Right ventricle myocardium inferior (tissue), 1 donor: ENCODE measurements around the gene KHDRBS2. TPM values are rescaled to one million over a fixed set of nuclear protein-coding genes. Genes with fewer than 3 reads are reported as not detected.

Experiments used
- ATAC-seq: fragments of 200-7000 bp; cut with Tn5 transposase; one replicate; pipeline ENCODE4 v1.9.1; 2020; ENCODE audit warnings: mild to moderate bottlenecking, moderate library complexity
- DNase-seq: peaks from one replicate; pipeline ENCODE4 v3.0.0; 2021; ENCODE audit errors: missing footprints
- intact Hi-C: fragments of 100-400 bp; cut with DNase I; formaldehyde crosslinking; loops from one replicate; pipeline ENCODE4 v1.11.0; 2022
- total RNA-seq: library from RNA; stranded (reverse); fragmentation: NEBNext Ultra II Directional; extraction: Animal tissue kit (Norgen Biotek cat#: 25700); gene quantifications from one replicate; pipeline ENCODE4 v1.2.1, GENCODE V29; 2021
- donor health status: DM: no; HTN: yes; CAD: no; lungs with severe emphysema.

Gene KHDRBS2
- total RNA-seq, 1 donor from 2014 or later: not detected

DNA sequence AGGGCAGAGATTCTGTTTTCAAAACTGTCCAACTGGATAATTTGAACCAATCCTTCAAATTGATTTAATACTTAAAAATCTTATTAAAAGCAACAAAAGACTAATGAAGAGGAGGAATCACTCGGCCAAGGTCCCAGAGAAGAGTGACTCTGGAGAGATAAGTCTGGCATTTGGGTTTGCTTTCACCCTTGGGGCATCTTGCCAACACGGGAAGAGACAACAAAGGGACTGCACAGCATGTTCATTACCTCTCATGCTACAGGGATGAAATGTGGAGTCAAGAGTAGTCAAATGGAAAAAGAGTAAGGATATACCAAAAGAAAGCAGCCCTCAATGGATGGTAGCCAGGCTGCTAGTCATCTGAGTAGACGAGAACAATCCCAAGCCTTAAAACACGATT lies 68.2 kb downstream of the KHDRBS2 start:
- intact Hi-C loops: no loop called here
- no peak for DNase-seq
- no peak for ATAC-seq

DNA sequence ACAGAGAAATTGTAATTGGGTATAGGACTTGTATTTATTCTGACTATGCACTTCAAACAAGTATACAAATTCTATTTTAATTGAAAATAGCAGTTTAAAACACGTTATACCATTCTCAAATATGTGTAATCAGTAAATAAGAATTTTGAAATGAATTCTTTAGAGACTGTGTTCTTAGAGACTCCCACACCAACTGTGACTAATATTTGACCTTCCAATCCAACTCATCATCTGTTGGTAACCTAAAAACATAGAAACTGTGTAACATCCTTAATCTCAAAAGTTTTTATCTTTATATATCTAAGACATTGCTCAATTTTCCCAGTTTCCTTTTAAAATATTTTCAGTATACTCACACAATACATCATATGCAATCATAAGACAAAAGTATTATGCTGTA lies 83.9 kb downstream of the KHDRBS2 start:
- ATAC-seq (no peak), DNase-seq (no peak)
- intact Hi-C loops: no loop called here

DNA sequence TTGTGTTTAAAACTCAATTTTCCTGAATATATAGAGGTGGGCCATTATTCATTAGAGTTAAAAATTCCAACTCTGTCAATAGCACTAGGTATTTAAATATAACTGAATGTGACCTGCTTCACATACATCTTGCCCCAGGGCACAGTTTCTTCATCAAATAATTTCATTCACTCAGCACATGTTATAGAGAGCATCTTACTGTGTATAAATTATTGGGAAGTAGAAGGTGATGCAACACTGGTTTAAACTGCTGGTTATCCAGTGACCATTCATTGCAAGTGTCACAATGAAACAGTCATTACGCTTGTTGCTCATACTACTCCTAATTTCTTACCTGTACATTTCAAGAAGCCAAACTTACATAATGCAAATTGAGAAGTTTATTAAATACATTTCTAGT lies 93.4 kb downstream of the KHDRBS2 start:
- ATAC-seq (no peak), DNase-seq (no peak)
- intact Hi-C loops: no loop called here

DNA sequence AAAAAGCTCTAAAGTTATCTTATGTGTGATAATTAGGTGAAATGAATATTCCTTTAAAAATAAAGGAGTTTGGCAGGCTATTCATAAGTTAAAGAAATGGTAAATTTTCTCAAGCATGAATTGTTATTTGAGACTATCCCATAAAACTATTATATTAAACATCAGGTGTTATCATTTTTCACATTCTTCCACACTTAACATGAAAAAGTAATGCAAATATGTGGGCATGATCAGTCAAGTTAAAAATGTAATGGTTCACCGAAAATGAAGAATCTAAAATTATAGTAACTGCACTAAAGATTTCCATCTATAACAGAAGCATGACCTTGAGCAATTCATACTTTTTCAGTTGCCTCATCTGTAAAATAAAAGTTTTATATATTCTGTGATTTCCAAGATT lies 110.8 kb downstream of the KHDRBS2 start:
- DNase-seq: no peak
- intact Hi-C loops: no loop called here

DNA sequence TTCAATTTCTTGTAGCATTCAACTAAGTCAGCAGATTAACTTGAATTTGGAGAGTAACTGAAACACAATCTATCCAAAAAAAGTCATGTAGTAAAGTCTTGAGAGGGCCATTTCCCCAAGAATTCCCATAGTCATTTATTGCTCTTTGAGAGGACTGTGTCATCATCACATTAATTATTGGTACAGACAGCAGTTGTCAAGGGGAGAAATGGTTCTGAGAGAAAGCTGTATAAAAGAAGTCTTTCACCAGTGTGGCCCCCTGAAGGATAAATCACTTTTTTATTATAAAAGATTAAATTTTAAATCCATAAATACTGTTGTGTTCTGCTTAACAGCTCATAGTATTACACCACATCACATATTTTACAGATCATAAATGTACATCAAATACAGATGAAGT lies 111.5 kb downstream of the KHDRBS2 start:
- ATAC-seq (no peak), DNase-seq (no peak)
- intact Hi-C loops: no loop called here

More for the DNA sequence above, 110.8 kb downstream of the KHDRBS2 start:
- ATAC-seq: no peak

DNA sequence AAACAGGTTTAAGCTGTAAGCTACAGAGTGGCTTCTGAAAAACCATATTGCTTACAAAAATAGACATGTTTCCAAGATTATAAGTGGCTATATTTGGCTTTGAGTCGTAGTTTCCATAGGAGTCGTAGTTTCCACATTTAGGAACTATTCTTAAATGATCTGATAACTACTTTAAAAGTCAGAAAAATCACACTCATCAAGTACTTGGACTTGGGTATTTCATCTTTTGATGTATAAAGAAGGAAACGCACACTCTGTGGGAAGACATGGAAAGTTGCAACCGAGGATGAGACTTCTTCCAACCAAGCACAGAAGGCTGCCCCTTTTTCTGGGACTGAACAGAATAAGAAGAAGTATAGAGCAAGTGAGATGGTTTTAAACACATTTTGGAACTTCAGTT lies 118.3 kb downstream of the KHDRBS2 start:
- intact Hi-C loops: no loop called here
- DNase-seq: no peak
- ATAC-seq: no peak

DNA sequence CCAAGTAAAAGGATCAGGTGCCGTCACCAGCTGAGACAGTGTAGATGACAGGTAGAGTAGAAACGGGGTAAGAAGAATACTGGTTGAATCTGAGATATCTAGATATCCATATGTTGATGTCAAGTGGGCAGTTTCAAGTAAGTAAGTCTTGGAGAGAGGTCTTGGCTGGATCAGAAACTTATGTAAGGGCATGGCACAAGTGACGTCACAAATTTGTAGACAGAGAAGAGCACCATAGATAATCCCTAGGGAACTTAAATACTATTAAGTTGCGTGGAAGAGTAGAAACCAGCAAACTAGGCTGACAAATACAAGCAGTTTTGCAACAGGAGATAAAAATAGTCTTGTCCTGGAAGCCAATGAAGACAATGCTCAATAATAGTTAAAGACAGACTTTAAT lies 123.2 kb downstream of the KHDRBS2 start:
- no peak for ATAC-seq
- DNase-seq: no peak
- intact Hi-C loops: no loop called here

DNA sequence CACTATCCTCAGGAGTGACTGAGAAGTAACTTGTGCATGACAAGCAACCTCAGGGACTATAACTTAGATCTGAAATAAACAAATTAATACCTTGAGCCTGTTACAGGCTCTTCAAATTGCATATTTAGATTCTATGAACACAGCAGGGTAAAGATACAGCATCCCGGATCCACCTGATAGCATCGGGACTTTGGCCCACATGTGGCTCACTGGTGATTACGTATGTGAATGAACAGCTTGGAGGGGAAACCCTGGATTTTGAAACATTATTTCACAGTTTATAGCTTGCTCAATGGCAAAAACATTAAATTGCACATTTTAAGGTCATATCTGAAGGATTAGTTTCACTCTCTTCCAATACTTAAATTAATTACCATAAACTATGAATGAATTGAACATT lies 133.2 kb downstream of the KHDRBS2 start:
- intact Hi-C loops: no loop called here
- no peak for ATAC-seq

DNA sequence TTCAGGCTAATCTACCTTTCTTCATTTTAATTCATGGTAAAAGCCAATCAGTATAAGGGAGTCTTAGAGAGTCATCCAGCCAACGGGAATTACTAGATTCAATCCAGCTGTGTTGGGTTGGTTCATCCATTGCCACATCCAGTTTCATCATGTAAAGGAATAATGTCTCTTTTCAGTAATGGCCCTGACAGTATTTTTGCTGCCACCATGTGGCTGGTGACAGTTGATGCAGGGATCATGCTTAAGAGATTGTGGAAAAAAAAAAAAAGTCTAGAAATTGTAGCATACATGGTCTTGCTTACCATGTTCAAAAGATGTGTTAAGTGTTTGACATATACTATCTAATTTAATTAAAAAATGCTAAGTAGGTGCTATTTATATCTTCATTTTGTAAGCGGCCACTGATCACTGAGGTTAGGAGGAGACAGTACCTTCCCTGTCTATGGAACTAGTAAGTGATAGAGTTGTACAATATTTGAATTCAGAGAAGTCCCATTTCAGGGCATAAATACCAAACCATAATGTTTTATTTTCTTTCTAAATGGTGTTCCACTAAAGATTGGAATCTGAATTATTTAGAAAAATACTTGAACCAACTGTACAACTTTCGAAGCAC lies 135.9 kb downstream of the KHDRBS2 start:
- intact Hi-C loops: no loop called here
- ATAC-seq (no peak), DNase-seq (no peak)

More for the DNA sequence above, 133.2 kb downstream of the KHDRBS2 start:
- DNase-seq: no peak

DNA sequence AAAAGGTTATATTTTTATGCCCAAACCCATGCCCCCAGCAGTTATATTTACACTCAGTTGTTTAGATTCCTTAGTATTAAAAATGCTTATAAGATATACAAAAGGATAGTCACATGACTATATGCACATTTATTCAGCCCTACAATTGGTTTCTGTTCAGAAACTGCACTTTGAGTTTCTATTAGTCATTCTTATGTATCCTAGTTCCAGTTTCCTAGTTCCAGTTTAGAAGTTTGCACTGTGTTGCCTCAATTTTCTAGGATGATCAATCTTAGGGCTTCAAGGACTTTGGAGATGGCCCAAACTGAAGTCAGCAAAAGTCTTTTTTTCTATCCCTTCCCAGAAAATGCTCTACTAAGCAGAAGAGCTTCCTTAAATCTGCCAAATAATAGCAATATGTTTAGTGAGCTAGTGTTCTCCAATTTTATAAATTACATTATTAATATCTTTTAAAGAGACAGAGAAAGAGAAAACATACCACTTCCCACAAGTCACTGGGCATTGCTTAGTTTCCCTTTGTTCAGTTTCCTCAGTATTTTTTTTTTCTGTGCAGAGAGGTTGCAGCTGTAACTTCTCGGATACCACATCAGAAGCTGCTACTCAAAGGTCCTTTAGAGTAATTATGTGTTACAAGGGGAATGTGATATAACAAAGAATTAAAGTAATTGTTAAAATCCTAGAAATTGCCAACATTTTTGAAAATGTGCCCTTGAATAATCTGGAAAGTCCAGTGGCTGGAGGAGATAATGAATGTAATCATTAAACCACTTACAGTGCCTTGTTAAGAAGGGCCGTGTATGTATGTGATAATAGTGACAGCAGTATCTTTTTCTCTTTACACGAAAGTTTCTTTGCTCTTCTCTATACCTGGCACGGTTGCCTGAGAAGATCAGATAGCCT lies 138.8 kb downstream of the KHDRBS2 start:
- DNase-seq: no peak
- no peak for ATAC-seq
- intact Hi-C loops: no loop called here

DNA sequence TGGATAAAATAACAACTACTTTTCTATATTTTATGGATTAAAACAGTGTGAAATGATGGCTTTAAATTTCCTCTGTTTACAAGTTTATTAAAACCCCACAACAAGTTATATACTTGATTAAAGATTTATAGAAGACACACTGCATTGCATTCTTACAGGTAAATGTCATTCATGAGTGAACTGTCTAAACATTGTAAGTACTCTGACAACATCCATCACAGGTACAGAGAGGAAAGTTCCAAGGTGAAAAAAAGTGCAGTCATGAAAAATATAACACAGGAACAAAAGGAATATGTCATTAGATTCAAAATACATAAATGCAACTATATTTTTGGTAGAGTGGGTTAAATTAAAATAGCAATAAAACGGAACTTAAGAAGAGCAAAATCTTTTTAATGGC lies 156.9 kb downstream of the KHDRBS2 start:
- intact Hi-C loops: no loop called here
- DNase-seq (no peak), ATAC-seq (no peak)

DNA sequence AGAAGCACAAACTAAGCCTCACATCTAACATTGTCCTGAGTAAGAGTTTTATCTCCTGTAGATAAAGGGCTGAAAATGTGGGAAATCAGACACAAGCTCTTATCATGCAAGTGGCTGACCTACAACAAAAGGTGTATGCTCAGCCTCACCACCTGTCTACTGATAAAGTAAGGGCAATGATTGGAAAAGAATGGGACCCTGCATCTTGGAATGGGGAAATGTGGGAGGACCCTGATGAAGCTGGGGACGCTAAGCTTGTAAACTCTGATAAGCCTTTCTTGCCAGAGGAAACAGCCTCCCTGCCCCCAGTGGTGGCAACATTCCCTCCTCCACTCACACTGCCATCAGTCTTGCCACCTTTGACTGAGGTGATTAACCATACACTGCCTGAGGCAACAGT lies 166.6 kb downstream of the KHDRBS2 start:
- intact Hi-C loops: no loop called here
- no peak for DNase-seq
- ATAC-seq: no peak

DNA sequence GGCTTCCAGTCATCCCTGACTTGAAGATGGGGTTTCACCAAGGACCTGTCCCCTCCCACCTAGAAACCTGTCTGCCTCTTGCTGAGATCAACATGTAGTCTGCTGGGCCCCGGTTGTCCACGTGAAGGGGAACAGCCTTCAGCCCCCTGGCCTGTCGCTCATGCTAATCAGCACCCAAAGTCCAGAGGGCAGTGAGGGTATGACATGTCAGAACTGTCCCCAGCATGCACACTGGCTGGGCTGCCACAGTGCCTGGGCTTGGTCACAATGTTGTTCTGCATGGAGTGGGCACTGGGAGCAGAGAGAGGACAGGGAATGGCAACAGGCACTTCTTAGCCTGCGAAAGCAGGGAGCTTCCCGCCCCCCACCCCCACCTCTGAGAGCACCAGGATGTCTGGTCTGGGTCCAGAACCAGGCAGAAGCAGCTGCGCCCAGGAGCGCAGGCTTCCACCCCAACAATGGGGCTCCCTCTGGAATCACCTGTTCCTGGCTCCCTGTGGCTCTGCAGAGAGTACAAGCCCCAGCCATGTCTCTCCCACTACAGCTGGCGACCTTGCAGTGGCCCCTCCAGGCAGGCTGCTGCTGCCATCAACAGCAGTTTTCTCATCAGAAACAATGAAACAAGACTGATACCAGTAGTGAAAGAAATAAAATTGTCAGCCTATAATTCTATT lies 182.7 kb downstream of the KHDRBS2 start:
- DNase-seq: no peak
- ATAC-seq: no peak
- intact Hi-C loops: no loop called here

DNA sequence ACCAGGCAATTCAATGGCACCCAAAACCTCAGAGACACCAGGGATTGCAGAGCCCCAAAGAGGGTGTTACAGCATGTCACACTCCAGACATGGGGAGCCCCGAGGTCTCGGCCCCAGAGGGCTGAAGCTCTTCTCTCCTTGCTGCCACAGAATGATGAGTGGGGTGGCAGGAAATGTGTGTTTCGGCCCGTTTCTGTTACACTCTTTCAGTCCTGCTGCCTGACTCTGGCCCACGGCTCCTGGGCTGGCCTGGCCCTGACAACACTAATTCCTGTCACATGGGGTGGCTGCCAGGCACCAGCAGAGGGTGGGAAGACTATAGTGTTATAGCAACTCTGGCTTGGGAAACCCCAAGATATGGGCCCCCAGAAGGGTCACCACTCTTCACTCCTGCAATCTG lies 183.6 kb downstream of the KHDRBS2 start:
- DNase-seq (no peak), ATAC-seq (no peak)
- intact Hi-C loops: no loop called here

DNA sequence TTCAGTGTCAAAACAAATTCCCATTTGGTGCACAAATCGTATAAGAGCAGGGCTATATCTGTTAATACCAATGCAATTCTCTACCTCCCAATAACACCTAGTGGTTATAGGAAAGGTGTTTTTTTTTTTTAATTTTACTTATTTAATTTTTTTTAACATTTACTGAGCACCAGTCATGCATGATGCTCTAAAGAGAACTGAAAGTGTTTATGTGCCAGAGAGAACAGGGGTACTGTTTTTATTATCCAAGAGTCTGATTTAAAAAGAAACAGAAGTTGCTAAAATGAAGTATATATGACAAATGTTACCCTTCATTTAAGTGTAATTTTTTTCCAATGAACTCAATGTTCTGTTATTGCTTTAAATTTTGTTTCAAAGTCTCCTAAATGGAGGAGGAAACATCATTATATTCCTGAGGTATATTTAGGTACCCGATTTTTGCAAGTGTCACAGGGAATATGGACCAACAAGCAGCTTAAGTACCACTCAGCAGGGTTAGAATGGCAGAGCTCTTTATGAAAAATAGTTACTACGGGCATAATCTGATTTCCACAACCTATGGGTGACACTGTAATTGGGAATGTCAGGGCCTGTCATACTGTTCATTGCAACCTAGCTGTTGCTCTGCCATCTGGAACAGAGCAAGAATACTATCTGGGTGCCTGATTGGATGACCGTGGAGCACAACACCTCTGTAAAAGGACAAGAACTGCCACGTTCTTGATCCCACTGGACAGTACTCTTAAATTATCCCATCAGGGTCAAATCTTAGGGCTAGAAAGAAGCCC lies 195.4 kb downstream of the KHDRBS2 start:
- DNase-seq (no peak), ATAC-seq (no peak)
- intact Hi-C loops: no loop called here

DNA sequence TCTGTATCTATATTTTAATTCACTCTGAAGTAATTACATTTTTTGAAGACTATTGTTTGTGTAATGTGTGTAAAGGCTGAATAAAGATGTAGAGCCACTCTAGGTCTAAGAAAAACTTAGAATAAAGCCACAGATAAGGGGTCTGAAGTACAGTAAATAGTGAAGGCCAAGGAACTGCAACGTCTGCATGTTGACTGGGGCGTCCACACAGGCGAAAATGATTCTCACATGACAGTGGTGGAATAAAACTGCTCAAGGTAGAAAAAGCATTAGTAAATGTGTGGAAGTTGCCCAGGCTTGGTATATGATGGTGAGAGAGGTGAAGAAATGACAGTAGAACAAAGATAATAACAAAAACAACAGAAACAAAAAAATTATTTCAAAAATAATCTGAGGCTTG lies 196.2 kb downstream of the KHDRBS2 start:
- intact Hi-C loops: no loop called here
- DNase-seq (no peak), ATAC-seq (no peak)

DNA sequence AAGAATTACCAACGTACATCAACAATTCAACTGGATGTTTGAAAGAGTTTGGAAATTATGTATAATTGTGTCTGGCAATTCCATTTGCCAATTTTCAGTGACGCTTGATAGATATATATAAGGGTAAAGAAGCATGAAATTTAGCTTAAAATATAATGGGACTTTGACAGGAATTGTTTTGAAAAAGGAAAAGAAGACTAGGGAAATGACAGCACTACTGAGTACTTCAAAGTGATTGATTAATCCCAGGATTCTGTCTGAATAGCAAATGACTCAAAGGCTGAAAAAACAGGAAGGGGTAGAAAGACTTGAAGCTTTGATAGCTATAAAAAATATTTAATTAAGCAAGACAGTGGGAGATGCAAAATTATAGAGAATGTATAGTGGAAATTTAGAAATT lies 200.0 kb downstream of the KHDRBS2 start:
- no peak for ATAC-seq
- intact Hi-C loops: no loop called here
- DNase-seq: no peak

DNA sequence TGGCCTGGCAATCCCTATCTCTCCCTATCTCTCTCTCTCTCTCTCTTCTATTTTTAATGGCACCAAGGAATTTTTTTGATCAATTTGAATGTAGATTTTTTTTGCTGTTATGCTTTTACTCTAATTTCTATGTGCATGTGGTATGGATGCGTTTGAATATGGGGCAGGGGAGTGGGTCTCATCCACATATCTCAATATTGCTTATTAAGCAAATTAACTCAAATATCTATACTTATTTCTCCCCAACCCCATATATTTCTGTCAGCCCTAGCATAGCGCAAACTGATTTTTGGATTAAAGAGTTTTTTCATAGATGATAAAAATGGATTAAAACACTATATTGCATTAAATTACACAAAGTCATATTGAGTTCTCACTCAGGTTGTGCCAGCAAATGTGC lies 210.2 kb downstream of the KHDRBS2 start:
- DNase-seq: no peak
- ATAC-seq: no peak
- intact Hi-C loops: no loop called here

DNA sequence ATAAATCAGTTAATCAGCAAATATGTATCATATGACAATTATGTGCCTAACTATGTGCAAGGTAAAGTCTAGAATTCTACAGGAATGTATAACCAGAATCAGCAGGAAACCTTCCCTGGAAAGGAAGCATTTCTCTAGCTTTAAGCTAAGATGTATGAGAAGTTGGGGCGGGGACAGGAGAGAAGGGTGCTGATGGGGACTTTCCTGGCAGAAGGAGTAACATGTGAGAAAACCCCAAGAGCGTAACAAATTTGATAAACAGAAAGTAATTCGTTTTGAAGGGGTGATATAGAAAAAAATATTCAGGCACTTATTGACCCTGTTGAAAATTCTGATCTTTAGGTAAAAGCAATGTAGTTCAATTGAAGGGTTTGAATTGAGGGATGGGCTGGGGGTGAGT lies 226.1 kb downstream of the KHDRBS2 start:
- intact Hi-C loops: no loop called here
- no peak for ATAC-seq
- DNase-seq: no peak
